ENCODE data around the gene ODAD4.
A peak's percentile ranks its signal among the peaks of the same experiment; 100 is the strongest.
"Not testable (repeated sequence)": the region's sequence is repeated elsewhere in the genome, so short reads cannot be mapped to it uniquely, and the experiment has no call there.

The ODAD4 gene

GRCh38 chr17:41912925-41913324 is 17.5 kb upstream of the ODAD4 start:
- DNase-seq (ENCODE audit: low read depth): no peak

GRCh38 chr17:41913798-41914197 is 16.6 kb upstream of the ODAD4 start:
- no peak for DNase-seq (ENCODE audit: low read depth)

GRCh38 chr17:41914358-41914766 is 16.1 kb upstream of the ODAD4 start:
- no peak for DNase-seq (ENCODE audit: low read depth)

- DNase-seq (ENCODE audit: low read depth): no peak
Measured at GRCh38 chr17:41915020-41915419, 15.4 kb upstream of the ODAD4 start.

GRCh38 chr17:41915566-41915965 is 14.9 kb upstream of the ODAD4 start:
- no peak for DNase-seq (ENCODE audit: low read depth)

GRCh38 chr17:41917192-41917591 is 13.2 kb upstream of the ODAD4 start:
- DNase-seq (ENCODE audit: low read depth): no peak

- DNase-seq (ENCODE audit: low read depth): peak; percentile 13
Measured at GRCh38 chr17:41917679-41918313, 12.6 kb upstream of the ODAD4 start.

GRCh38 chr17:41918314-41919164 is 11.9 kb upstream of the ODAD4 start, which contains the start of gene ACLY:
TSS of gene ACLY (minus strand) at chr17:41918951. CDS start at chr17:41913873, 5,078 bp downstream.
- peak; percentile 97 for DNase-seq (ENCODE audit: low read depth)

- DNase-seq (ENCODE audit: low read depth): no peak
Measured at GRCh38 chr17:41919165-41919817, 11.1 kb upstream of the ODAD4 start.

GRCh38 chr17:41919840-41920579 is 10.4 kb upstream of the ODAD4 start:
- DNase-seq (ENCODE audit: low read depth): no peak

- DNase-seq (ENCODE audit: low read depth): no peak
Measured at GRCh38 chr17:41920580-41920955, 9.8 kb upstream of the ODAD4 start.

GRCh38 chr17:41925991-41926590 is 4.3 kb upstream of the ODAD4 start:
- DNase-seq (ENCODE audit: low read depth): no peak

GRCh38 chr17:41928693-41929251 is 1.6 kb upstream of the ODAD4 start:
- DNase-seq (ENCODE audit: low read depth): no peak

- not testable (repeated sequence) for DNase-seq (ENCODE audit: low read depth)
Measured at GRCh38 chr17:41930833-41931156, 378 bp downstream of the ODAD4 start.

- DNase-seq (ENCODE audit: low read depth): not testable (repeated sequence)
Measured at GRCh38 chr17:41931715-41932114, 1.3 kb downstream of the ODAD4 start.

- DNase-seq (ENCODE audit: low read depth): no peak
Measured at GRCh38 chr17:41932816-41933389, 2.5 kb downstream of the ODAD4 start.

GRCh38 chr17:41935641-41936040 is 5.2 kb downstream of the ODAD4 start:
- no peak for DNase-seq (ENCODE audit: low read depth)

- no peak for DNase-seq (ENCODE audit: low read depth)
Measured at GRCh38 chr17:41937970-41938954, 7.8 kb downstream of the ODAD4 start.

GRCh38 chr17:41939044-41939692 is 8.8 kb downstream of the ODAD4 start:
- no peak for DNase-seq (ENCODE audit: low read depth)

Data from activated T-cell treated with anti-CD3 and anti-CD28 coated beads for 24 hours (primary cell).